Endothelial cell of umbilical vein (primary cell): Measurements from ENCODE around the gene ABCF2. TPM values are rescaled to one million over a fixed set of nuclear protein-coding genes. Genes with fewer than 3 reads are reported as not detected.

Experiments used
- BruUV-seq: library from RNA; stranded (reverse); fragments of 400-500 nt; replicated peaks from 2 replicates; lab custom pipeline; 2021; lab: Mats Ljungman, UMichigan
- CTCF ChIA-PET: fragments of 300-600, 350-600 bp; sonication (Branson Sonifier 250); formaldehyde crosslinking; loops from one replicate; lab custom pipeline; 2021; ENCODE audit warnings: antibody characterized with exemption, inconsistent platforms; lab: Charles Lee
- POLR2A ChIA-PET: fragments of 300-600, 350-600 bp; sonication (Branson Sonifier 250); formaldehyde crosslinking; loops from one replicate; lab custom pipeline; 2021; ENCODE audit warnings: antibody characterized with exemption, inconsistent platforms; lab: Charles Lee
- DNase-seq: peaks from one replicate; pipeline ENCODE4 v3.0.0-alpha.2; 2011; ENCODE audit warnings: low read depth, low spot score
- FAIRE-seq: peaks from 2 replicates; lab custom pipeline; 2011; peaks lifted over from hg19 to GRCh38; lab: Jason Lieb, UNC
- H2AFZ ChIP-seq: 2 replicates; pipeline ENCODE4 v1.6.0; 2012; ENCODE audit warnings: low read depth, low read length, control low read depth, inconsistent platforms
- H3K27ac ChIP-seq: 2 replicates; pipeline ENCODE4 v1.5.1; 2011; ENCODE audit warnings: low read depth, mild to moderate bottlenecking, control low read depth, low read length, moderate library complexity; ENCODE audit not compliant: insufficient read depth
- H3K27me3 ChIP-seq, 2 experiments: 2 replicates each; pipeline versions ENCODE4 v1.6.0 to v1.6.1; 2011; ENCODE audit warnings: low read length in 2 of 2, mixed read lengths in 1 of 2; ENCODE audit not compliant: control insufficient read depth in 2 of 2, insufficient read depth in 2 of 2
- H3K36me3 ChIP-seq, 2 experiments: 2 replicates in 1 of 2; 3 replicates in 1 of 2; pipeline ENCODE4 v1.5.1; 2011; ENCODE audit warnings: low read length in 2 of 2, mild to moderate bottlenecking in 1 of 2, moderate library complexity in 1 of 2; ENCODE audit not compliant: control insufficient read depth in 2 of 2, insufficient read depth in 2 of 2; ENCODE audit errors: extremely low read depth in 1 of 2
- H3K4me1 ChIP-seq: 3 replicates; pipeline ENCODE4 v1.5.1; 2011; ENCODE audit warnings: mild to moderate bottlenecking, low read length; ENCODE audit not compliant: control insufficient read depth, insufficient read depth; ENCODE audit errors: extremely low read depth
- H3K4me2 ChIP-seq: 2 replicates; pipeline ENCODE4 v1.6.1; 2011; ENCODE audit warnings: low read length, control low read depth, mixed read lengths; ENCODE audit not compliant: insufficient read depth
- H3K4me3 ChIP-seq, 3 experiments: fragments of 200-600 bp in 1 of 3; sonication (generic), shearing (Covaris generic) in 1 of 3; replicated peaks in 1 of 3; 2 replicates each; pipeline ENCODE4 v1.5.1; 2011 to 2016; ENCODE audit warnings: control low read depth in 3 of 3, low read length in 3 of 3, mild to moderate bottlenecking in 2 of 3, inconsistent platforms in 1 of 3, low read depth in 1 of 3, moderate library complexity in 1 of 3; ENCODE audit not compliant: insufficient read depth in 1 of 3
- H3K79me2 ChIP-seq: 2 replicates; pipeline ENCODE4 v1.6.0; 2012; ENCODE audit warnings: low read length, inconsistent platforms; ENCODE audit not compliant: control insufficient read depth, insufficient read depth
- H3K9ac ChIP-seq: replicated peaks from 2 replicates; pipeline ENCODE3; 2011; ENCODE audit warnings: low read length, control low read depth; ENCODE audit not compliant: insufficient read depth; ENCODE audit errors: extremely low read depth
- H3K9me1 ChIP-seq: replicated peaks from 3 replicates; pipeline ENCODE4 v1.6.0; 2011; ENCODE audit warnings: mild to moderate bottlenecking, low read length; ENCODE audit not compliant: control insufficient read depth, insufficient read depth; ENCODE audit errors: extremely low read depth
- H3K9me3 ChIP-seq: replicated peaks from 2 replicates; pipeline ENCODE4 v1.5.1; 2012; ENCODE audit warnings: low read length, inconsistent platforms; ENCODE audit not compliant: control insufficient read depth, insufficient read depth
- H4K20me1 ChIP-seq: replicated peaks from 2 replicates; pipeline ENCODE3; 2011; ENCODE audit warnings: mild to moderate bottlenecking, low read length; ENCODE audit not compliant: control insufficient read depth, insufficient read depth; ENCODE audit errors: extremely low read depth
- EZH2 ChIP-seq: IDR thresholded peaks from 2 replicates; pipeline ENCODE4 v1.6.1; 2012; ENCODE audit warnings: borderline replicate concordance, low read depth, mild to moderate bottlenecking, moderate library complexity, low read length, inconsistent platforms; ENCODE audit not compliant: severe bottlenecking
- FOS ChIP-seq: IDR thresholded peaks from 2 replicates; pipeline ENCODE4 v1.6.1; 2011; ENCODE audit warnings: mild to moderate bottlenecking, low read length, moderate library complexity, borderline replicate concordance; ENCODE audit not compliant: insufficient read depth
- GATA2 ChIP-seq: IDR thresholded peaks from 2 replicates; pipeline ENCODE4 v1.7.0; 2011; ENCODE audit warnings: low read depth, mild to moderate bottlenecking, moderate library complexity, mixed read lengths, low read length; ENCODE audit not compliant: insufficient read length, insufficient read depth
- JUN ChIP-seq: IDR thresholded peaks from 2 replicates; pipeline ENCODE4 v1.6.1; 2011; ENCODE audit warnings: borderline replicate concordance, low read depth; ENCODE audit not compliant: insufficient read length, insufficient read depth
- MYC ChIP-seq: IDR thresholded peaks from one replicate; pipeline ENCODE4 v1.6.1; 2011; ENCODE audit warnings: mild to moderate bottlenecking, low read depth, low read length
- POLR2A ChIP-seq: IDR thresholded peaks from 2 replicates; pipeline ENCODE4 v1.6.1; 2012; ENCODE audit warnings: low read depth, mild to moderate bottlenecking, control low read depth, low read length
- POLR2AphosphoS5 ChIP-seq: IDR thresholded peaks from 2 replicates; pipeline ENCODE4 v1.6.1; 2012; ENCODE audit warnings: low read depth, mild to moderate bottlenecking, control low read depth, low read length, moderate library complexity; ENCODE audit not compliant: insufficient read depth
- dilution Hi-C: fragments of 300-500 bp; cut with MboI; formaldehyde crosslinking; loops from one replicate; pipeline ENCODE4 v1.15.0; 2019; ENCODE audit warnings: low sequenced_read_pairs; ENCODE audit not compliant: extremely low pct_ligation_motif_present
- intact Hi-C: fragments of 100-400 bp; cut with micrococcal nuclease; formaldehyde crosslinking; loops from one replicate; pipeline ENCODE4 v1.10.0; 2022
- polyA plus RNA-seq, 4 experiments: library from polyadenylated mRNA; depleted of rRNA in 3 of 4; stranded (reverse) in 3 of 4; unstranded in 1 of 4; fragments of >200 nt; gene quantifications; 2 replicates each; pipeline versions ENCODE4 v1.2.1 to v1.2.3, GENCODE V29; 2011 to 2012; ENCODE audit warnings: missing spikeins in 1 of 4
- total RNA-seq: library from RNA; stranded (reverse); gene quantifications from 2 replicates; pipeline ENCODE4 v1.2.3, GENCODE V29; 2021
- TF ChIP-seq, protein P1 (sequence below): IDR thresholded peaks from 2 replicates; pipeline ENCODE4 v1.6.1; 2011; ENCODE audit not compliant: insufficient read depth, insufficient read length
- TF ChIP-seq, protein P2 (sequence below), 2 donors: IDR thresholded peaks; 1 replicate in 1 of 2; 2 replicates in 1 of 2; pipeline ENCODE4 v1.5.1; 2011; ENCODE audit warnings: low read length in 2 of 2, mild to moderate bottlenecking in 2 of 2, moderate library complexity in 2 of 2, control low read depth in 1 of 2, inconsistent platforms in 1 of 2, low read depth in 1 of 2; ENCODE audit not compliant: insufficient read depth in 1 of 2; ENCODE audit errors: extremely low read depth in 1 of 2

ABCF2 gene
- total and polyA plus RNA-seq, 2 donors (not counting 3 experiments of a cell fraction or from before 2014, with no cell fraction given): 45.3 to 61.6 TPM

- no peaks in the 10 kb centered on the region for H3K9me1 ChIP-seq
- dilution Hi-C loops (no loop called here), intact Hi-C loops (no loop called here)
- FAIRE-seq (no peak), DNase-seq (no peak)
- no peak within 1 kb of the TSS for H3K4me2 ChIP-seq
- H3K27me3 ChIP-seq: no peaks in the 10 kb centered on the region
- ChIA-PET CTCF (no interaction called here), POLR2A (interaction anchor here (0.6 kb wide), 1 partner anchor 33 kb away, joined by 3 read pairs; no protein-coding TSS in a partner anchor)
- no peaks in the 10 kb centered on the region for H3K9me3 ChIP-seq
- H4K20me1 ChIP-seq: no peaks in the 10 kb centered on the region
- H3K27ac ChIP-seq: no peak within 1 kb of the TSS
- H3K36me3 ChIP-seq: peaks cover 0 to 14% of the 10 kb centered on the region in 2 experiments
- H3K9ac ChIP-seq: no peak within 1 kb of the TSS
- H3K4me1 ChIP-seq: no peaks in the 10 kb centered on the region
- TF ChIP-seq, protein P1, sequence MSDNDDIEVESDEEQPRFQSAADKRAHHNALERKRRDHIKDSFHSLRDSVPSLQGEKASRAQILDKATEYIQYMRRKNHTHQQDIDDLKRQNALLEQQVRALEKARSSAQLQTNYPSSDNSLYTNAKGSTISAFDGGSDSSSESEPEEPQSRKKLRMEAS: no peak
- TF ChIP-seq POLR2AphosphoS5: no peak
- no peak for TF ChIP-seq GATA2
- TF ChIP-seq POLR2A: no peak
- no peaks in the 10 kb centered on the region for H3K79me2 ChIP-seq
- no TSS peak for BruUV-seq
- no peak within 1 kb of the TSS for H2AFZ ChIP-seq
- H3K4me3 ChIP-seq: no peak within 1 kb of the TSS
These were observed 16.7 kb downstream of the ABCF2 start, which contains the start of gene H2BK1 for GRCh38 chr7:151210087-151210854. Gene H2BK1 (minus strand): TSS chr7:151210488. CDS start chr7:151210318, 170 bp downstream.

- FAIRE-seq (no peak), DNase-seq (no peak)
- Histone ChIP-seq H3K4me1 (no peaks in the 10 kb centered on the region), H3K9me1 (no peaks in the 10 kb centered on the region), H3K9me3 (no peaks in the 10 kb centered on the region), H3K4me2 (no peak overlapping the region), H3K4me3 (no peak overlapping the region), H3K79me2 (no peaks in the 10 kb centered on the region), H3K36me3 (peaks cover 0 to 7% of the 10 kb centered on the region in 2 experiments), H3K27me3 (no peaks in the 10 kb centered on the region), H4K20me1 (no peaks in the 10 kb centered on the region), H3K27ac (no peak overlapping the region), H3K9ac (no peak overlapping the region), H2AFZ (no peak overlapping the region)
- intact Hi-C loops: no loop called here
- TF ChIP-seq POLR2A (no peak), EZH2 (no peak), MYC (no peak), GATA2 (no peak), POLR2AphosphoS5 (no peak), JUN (no peak), FOS (no peak)
- TF ChIP-seq, protein P2, sequence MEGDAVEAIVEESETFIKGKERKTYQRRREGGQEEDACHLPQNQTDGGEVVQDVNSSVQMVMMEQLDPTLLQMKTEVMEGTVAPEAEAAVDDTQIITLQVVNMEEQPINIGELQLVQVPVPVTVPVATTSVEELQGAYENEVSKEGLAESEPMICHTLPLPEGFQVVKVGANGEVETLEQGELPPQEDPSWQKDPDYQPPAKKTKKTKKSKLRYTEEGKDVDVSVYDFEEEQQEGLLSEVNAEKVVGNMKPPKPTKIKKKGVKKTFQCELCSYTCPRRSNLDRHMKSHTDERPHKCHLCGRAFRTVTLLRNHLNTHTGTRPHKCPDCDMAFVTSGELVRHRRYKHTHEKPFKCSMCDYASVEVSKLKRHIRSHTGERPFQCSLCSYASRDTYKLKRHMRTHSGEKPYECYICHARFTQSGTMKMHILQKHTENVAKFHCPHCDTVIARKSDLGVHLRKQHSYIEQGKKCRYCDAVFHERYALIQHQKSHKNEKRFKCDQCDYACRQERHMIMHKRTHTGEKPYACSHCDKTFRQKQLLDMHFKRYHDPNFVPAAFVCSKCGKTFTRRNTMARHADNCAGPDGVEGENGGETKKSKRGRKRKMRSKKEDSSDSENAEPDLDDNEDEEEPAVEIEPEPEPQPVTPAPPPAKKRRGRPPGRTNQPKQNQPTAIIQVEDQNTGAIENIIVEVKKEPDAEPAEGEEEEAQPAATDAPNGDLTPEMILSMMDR (IDR thresholded peaks at IDR 0.05; ENCODE audit: extremely low read depth in 1 of 2, insufficient read depth in 1 of 2, low read depth in 1 of 2, low read length in 2 of 2): no peak
- TF ChIP-seq, protein P1: no peak
- POLR2A ChIA-PET: no interaction called here
- no TSS peak for BruUV-seq
- CTCF ChIA-PET: no interaction called here
- dilution Hi-C loops: no loop called here
These were observed 17.4 kb downstream of the ABCF2 start for GRCh38 chr7:151209588-151209987.
